Ishikawa (cell line): ENCODE results near the gene SS18.

Source experiments
- CREB1 ChIP-seq: IDR thresholded peaks from 2 replicates; pipeline ENCODE4 v1.6.1; 2012; ENCODE audit warnings: low read depth
- EP300 ChIP-seq: IDR thresholded peaks from 2 replicates; pipeline ENCODE4 v1.6.1; 2012; ENCODE audit warnings: borderline replicate concordance

DNA sequence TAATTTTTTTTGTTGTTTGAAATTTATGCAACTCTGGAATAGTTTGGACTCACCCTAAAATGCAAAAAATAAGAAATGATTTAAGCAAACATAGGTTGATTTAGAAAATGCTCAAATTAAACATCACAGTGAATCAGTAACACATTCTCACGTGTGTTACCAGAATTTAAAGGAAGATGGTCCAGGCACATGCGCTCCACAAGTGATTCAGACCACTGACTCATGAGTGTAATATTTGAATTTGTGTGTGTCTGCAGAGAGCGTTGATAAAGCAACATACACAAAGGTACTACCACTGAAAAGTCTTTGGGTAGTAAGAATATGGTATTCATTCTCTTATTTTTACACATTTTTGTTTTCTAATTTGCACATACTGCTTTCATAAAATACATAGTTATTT lies 7.9 kb downstream of the SS18 start:
- TF ChIP-seq EP300 (no peak), CREB1 (no peak)
